Measurements from ENCODE around the gene PI16.

PI16 gene

GRCh38 chr6:36999061-36999750, 44.7 kb downstream of the PI16 start:
- Histone ChIP-seq H3K4me3 (ENCODE audit: low read length) (no peak overlapping the region), H3K4me1 (ENCODE audit: control insufficient read depth, insufficient read depth, low read length) (peaks cover 14% of the 10 kb centered on the region), H3K27me3 (ENCODE audit: control insufficient read depth, insufficient read depth, low read length) (no peaks in the 10 kb centered on the region), H3K36me3 (ENCODE audit: control insufficient read depth, insufficient read depth, low read length) (no peaks in the 10 kb centered on the region), H3K9ac (ENCODE audit: low read length) (no peak overlapping the region), H3K9me3 (ENCODE audit: control insufficient read depth, low read length) (no peaks in the 10 kb centered on the region)

GRCh38 chr6:36999751-37000125, 45.2 kb downstream of the PI16 start:
- Histone ChIP-seq H3K4me1 (ENCODE audit: control insufficient read depth, insufficient read depth, low read length) (peaks cover 14% of the 10 kb centered on the region), H3K36me3 (ENCODE audit: control insufficient read depth, insufficient read depth, low read length) (no peaks in the 10 kb centered on the region), H3K27me3 (ENCODE audit: control insufficient read depth, insufficient read depth, low read length) (no peaks in the 10 kb centered on the region)

DNA sequence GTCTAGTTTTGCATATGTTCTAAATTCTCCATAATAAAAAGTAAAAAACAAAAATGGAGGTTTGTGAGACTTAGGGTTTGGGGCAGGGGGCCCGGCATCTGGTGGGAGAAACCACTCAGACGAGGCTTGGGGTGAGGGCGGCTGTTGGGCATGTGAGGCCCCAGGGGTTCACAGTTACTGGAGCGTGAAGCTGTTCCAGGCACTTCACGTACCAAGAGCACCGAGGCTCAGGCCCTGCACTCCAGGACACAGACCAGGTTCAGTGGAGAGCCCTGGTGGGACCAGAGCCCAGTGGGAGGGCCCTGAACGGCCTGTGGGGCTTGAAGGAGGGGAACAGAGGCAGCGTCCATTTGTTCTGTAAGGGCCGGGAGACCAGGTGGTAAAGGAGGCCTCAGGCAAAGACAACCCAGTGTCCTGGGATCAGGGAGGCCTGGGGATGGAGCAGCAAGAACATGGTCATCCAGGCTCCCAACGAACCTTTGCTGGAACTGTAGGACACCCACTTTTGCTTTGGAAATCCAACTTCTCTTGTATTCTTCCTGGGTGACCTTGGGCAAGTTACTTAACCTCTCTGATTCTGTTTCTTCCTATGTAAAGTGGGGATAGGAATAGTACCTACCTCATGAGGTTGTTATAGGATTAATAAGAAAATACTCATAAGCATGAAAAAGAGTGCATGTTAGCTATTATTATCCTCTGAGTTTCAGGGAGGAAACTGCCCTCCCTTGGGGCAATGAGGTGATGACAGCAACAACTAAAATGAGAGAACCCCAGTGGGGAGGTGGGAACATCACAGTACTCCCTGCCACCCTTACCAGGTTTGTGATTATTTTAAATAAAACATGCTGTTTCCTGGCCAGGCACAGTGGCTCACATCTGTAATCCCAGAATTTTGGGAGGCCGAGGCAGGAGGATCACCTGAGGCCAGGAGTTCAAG, 49.8 kb downstream of the PI16 start:
- no peaks in the 10 kb centered on the region for H3K9me3 ChIP-seq (ENCODE audit: control insufficient read depth, low read length)
- no peaks in the 10 kb centered on the region for H3K36me3 ChIP-seq (ENCODE audit: control insufficient read depth, insufficient read depth, low read length)
- no peaks in the 10 kb centered on the region for H3K27me3 ChIP-seq (ENCODE audit: control insufficient read depth, insufficient read depth, low read length)
- peaks cover 25% of the 10 kb centered on the region for H3K4me1 ChIP-seq (ENCODE audit: control insufficient read depth, insufficient read depth, low read length)
- H3K4me3 ChIP-seq (ENCODE audit: low read length) = no peak overlapping the region
- H3K9ac ChIP-seq (ENCODE audit: low read length) = no peak overlapping the region

More at GRCh38 chr6:36999751-37000125, 45.2 kb downstream of the PI16 start:
- Histone ChIP-seq H3K4me3 (ENCODE audit: low read length) (no peak overlapping the region), H3K9me3 (ENCODE audit: control insufficient read depth, low read length) (no peaks in the 10 kb centered on the region), H3K9ac (ENCODE audit: low read length) (no peak overlapping the region)

DNA sequence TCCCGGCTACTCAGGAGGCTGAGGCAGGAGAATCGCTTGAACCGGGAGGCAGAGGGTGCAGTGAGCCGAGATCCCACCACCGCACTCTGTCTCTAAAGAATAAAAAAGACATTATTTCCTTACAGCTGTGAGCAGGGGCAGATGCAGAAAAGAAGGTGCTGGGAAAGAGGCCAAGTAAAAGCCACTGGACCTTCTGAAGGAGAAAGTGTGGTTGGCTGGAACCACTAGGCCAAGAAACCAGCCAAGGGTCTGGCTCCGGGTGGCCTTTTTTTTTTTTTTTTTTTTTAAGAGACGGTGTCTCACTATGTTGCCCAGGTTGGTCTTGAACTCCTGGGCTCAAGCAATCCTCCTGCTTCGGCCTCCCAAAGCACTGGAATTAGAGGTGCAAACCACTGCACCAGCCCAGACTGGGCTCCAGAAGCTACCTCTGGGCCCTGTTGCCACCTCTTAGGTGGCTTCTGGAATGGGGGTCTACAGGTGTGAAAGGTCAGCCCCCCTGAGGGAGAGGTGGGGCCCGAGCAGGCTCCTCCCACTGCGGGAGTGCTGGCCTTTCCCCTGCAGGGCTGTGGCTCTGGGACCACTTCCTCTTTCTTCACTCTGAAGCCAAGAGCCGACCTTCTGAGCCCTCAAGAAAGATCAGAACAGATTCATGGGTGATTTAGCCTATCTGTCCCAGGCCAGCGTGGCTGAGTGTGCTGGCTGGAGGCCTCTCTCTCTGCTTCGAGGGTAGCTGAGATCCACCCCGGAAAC, 50.7 kb downstream of the PI16 start, which contains the start of gene FGD2:
TSS of gene FGD2 (plus strand) at position 595 of the 750 bp plus-strand sequence. CDS start 163 bp downstream, outside the sequence.
- H3K4me1 ChIP-seq (ENCODE audit: control insufficient read depth, insufficient read depth, low read length) = peaks cover 25% of the 10 kb centered on the region

DNA sequence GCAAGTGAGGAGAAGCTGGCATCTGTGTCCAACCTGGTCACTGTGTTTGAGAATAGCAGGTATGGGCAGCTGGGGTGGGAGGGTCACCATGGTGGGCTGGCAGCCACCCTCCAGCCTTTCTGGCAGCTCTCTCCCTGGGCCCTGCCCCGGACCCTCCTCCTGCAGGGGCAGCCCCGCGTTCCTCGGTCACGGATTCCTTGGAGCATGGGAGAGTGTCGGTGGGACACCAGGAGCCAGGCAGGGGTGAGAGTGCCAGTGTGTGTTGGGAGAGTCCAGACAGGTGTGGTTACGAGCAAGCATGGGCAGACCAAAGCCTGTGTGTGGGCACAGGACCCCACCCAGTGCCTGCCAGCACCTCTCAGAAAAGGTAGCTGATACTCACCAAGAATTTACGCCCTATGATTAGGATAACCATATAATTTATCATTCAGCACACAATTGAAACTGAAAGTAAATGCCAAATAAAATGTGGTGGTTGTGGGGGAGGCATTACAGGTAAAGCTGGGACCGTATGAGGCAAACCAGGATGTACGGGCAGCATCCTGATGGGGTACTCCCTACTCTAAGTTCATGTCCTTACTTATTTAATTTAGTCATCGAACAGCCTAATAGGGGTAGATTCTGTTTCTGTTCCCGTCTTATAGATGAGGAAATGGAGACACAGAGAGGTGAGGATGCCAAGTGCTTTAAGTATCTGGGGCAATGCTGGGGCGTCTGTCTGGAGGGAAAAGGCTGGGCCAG, 51.5 kb downstream of the PI16 start:
- Histone ChIP-seq H3K4me3 (ENCODE audit: low read length) (peak overlapping the region; percentile 33), H3K9ac (ENCODE audit: low read length) (peak overlapping the region; percentile 47), H3K9me3 (ENCODE audit: control insufficient read depth, low read length) (no peaks in the 10 kb centered on the region), H3K4me1 (ENCODE audit: control insufficient read depth, insufficient read depth, low read length) (peaks cover 25% of the 10 kb centered on the region), H3K27me3 (ENCODE audit: control insufficient read depth, insufficient read depth, low read length) (no peaks in the 10 kb centered on the region), H3K36me3 (ENCODE audit: control insufficient read depth, insufficient read depth, low read length) (no peaks in the 10 kb centered on the region)

More for the DNA sequence above, 50.7 kb downstream of the PI16 start, which contains the start of gene FGD2:
- Histone ChIP-seq H3K27me3 (ENCODE audit: control insufficient read depth, insufficient read depth, low read length) (no peaks in the 10 kb centered on the region), H3K9ac (ENCODE audit: low read length) (peak within 1 kb of the TSS; percentile 47), H3K4me3 (ENCODE audit: low read length) (peak within 1 kb of the TSS; percentile 33), H3K9me3 (ENCODE audit: control insufficient read depth, low read length) (no peaks in the 10 kb centered on the region), H3K36me3 (ENCODE audit: control insufficient read depth, insufficient read depth, low read length) (no peaks in the 10 kb centered on the region)

DNA sequence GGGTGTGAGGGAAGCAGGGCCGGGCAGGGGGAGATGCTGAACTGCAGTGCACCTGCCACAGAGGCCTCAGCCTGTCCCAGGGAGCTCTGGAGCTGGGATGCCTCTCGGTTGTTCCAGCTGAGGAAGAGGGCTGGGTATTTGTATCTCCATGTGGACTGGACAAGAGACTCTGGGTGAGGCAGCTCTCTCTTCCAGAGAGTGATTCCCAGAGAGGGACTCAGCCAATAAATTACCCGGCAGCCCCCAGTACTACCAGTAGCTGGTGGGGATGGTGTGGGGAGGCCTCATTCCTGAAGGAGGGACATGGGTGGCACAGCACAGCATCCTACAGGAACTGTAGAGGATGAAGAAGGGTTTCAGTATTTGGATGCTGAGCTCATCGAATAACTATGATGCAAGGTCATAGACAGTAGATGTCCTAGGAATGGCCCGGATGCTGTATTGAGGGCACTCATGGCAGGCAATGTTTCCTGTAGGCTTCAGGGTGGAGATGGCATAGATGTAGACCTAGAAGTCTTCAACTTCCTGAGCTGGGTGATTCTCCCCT, 52.3 kb downstream of the PI16 start:
- H3K4me1 ChIP-seq (ENCODE audit: control insufficient read depth, insufficient read depth, low read length) = peaks cover 25% of the 10 kb centered on the region
- no peaks in the 10 kb centered on the region for H3K9me3 ChIP-seq (ENCODE audit: control insufficient read depth, low read length)
- H3K4me3 ChIP-seq (ENCODE audit: low read length) = no peak overlapping the region
- H3K27me3 ChIP-seq (ENCODE audit: control insufficient read depth, insufficient read depth, low read length) = no peaks in the 10 kb centered on the region
- no peaks in the 10 kb centered on the region for H3K36me3 ChIP-seq (ENCODE audit: control insufficient read depth, insufficient read depth, low read length)
- H3K9ac ChIP-seq (ENCODE audit: low read length) = no peak overlapping the region

DNA sequence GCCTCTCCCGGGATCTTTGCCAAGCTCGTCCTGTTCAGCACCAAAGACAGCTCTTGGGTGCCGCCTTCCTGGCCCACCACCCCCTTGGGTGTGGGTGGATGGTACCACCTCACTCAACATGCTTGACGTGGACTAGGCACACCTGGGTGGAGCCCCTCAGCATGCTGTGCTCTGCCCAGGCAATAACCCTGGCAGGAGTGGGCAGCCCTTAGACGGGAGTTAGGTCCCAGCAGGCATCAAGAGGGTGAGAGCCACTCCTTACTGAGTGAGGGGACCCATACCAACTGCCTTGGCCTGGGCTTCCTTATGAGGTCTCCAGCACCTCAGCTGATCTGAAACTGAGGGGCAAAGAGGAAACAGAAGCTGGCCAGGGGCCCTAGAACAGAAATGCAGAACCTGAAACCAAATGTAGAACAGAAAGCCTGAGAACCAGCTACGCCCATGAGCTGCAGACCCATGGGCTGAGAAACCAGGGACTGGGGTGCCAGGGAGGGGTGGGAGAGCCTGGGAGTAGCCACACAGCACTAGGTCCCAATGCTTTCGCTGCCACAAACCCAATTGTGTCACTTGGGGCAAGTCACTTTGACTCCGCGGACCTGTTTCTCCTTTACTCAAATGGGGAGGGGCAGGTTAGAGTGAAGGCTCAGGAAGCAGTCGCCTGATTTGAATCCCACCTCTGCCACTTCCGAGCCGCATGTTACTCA, 53.0 kb downstream of the PI16 start:
- Histone ChIP-seq H3K4me3 (ENCODE audit: low read length) (no peak overlapping the region), H3K27me3 (ENCODE audit: control insufficient read depth, insufficient read depth, low read length) (no peaks in the 10 kb centered on the region), H3K4me1 (ENCODE audit: control insufficient read depth, insufficient read depth, low read length) (peaks cover 25% of the 10 kb centered on the region), H3K9ac (ENCODE audit: low read length) (no peak overlapping the region), H3K36me3 (ENCODE audit: control insufficient read depth, insufficient read depth, low read length) (no peaks in the 10 kb centered on the region), H3K9me3 (ENCODE audit: control insufficient read depth, low read length) (no peaks in the 10 kb centered on the region)

- H3K27me3 ChIP-seq (ENCODE audit: control insufficient read depth, insufficient read depth, low read length) = no peaks in the 10 kb centered on the region
- H3K36me3 ChIP-seq (ENCODE audit: control insufficient read depth, insufficient read depth, low read length) = no peaks in the 10 kb centered on the region
- H3K4me1 ChIP-seq (ENCODE audit: control insufficient read depth, insufficient read depth, low read length) = peaks cover 25% of the 10 kb centered on the region
- H3K9ac ChIP-seq (ENCODE audit: low read length) = no peak overlapping the region
- H3K9me3 ChIP-seq (ENCODE audit: control insufficient read depth, low read length) = no peaks in the 10 kb centered on the region
- H3K4me3 ChIP-seq (ENCODE audit: low read length) = no peak overlapping the region
These were observed 54.2 kb downstream of the PI16 start for GRCh38 chr6:37008484-37009465.

GRCh38 chr6:37010402-37010892, 55.9 kb downstream of the PI16 start:
- H3K36me3 ChIP-seq (ENCODE audit: control insufficient read depth, insufficient read depth, low read length) = no peaks in the 10 kb centered on the region
- no peaks in the 10 kb centered on the region for H3K27me3 ChIP-seq (ENCODE audit: control insufficient read depth, insufficient read depth, low read length)
- H3K4me3 ChIP-seq (ENCODE audit: low read length) = no peak overlapping the region
- H3K9me3 ChIP-seq (ENCODE audit: control insufficient read depth, low read length) = no peaks in the 10 kb centered on the region
- peaks cover 22% of the 10 kb centered on the region for H3K4me1 ChIP-seq (ENCODE audit: control insufficient read depth, insufficient read depth, low read length)
- no peak overlapping the region for H3K9ac ChIP-seq (ENCODE audit: low read length)
